ENCODE results near the gene RAB8A.
A peak's percentile ranks its signal among the peaks of the same experiment; 100 is the strongest.
"Not testable (repeated sequence)": the region's sequence is repeated elsewhere in the genome, so short reads cannot be mapped to it uniquely, and the experiment has no call there.

The RAB8A gene

GRCh38 chr19:16078759-16079707 is 32.7 kb upstream of the RAB8A start:
- peak; percentile 76 for DNase-seq

GRCh38 chr19:16084067-16084685 is 27.5 kb upstream of the RAB8A start:
- DNase-seq = no peak

- no peak for DNase-seq
Measured at GRCh38 chr19:16085115-16085514, 26.6 kb upstream of the RAB8A start.

GRCh38 chr19:16087404-16087803 is 24.3 kb upstream of the RAB8A start:
- not testable (repeated sequence) for DNase-seq

GRCh38 chr19:16087940-16088339 is 23.7 kb upstream of the RAB8A start:
- DNase-seq = no peak

- DNase-seq = no peak
Measured at GRCh38 chr19:16088351-16089009, 23.2 kb upstream of the RAB8A start.

GRCh38 chr19:16089010-16089846 is 22.5 kb upstream of the RAB8A start:
- DNase-seq = no peak

GRCh38 chr19:16091546-16092475 is 19.9 kb upstream of the RAB8A start:
- DNase-seq = no peak

GRCh38 chr19:16094360-16095070 is 17.2 kb upstream of the RAB8A start:
- DNase-seq = no peak

GRCh38 chr19:16095071-16095571 is 16.6 kb upstream of the RAB8A start:
- no peak for DNase-seq

GRCh38 chr19:16096280-16096855 is 15.3 kb upstream of the RAB8A start:
- DNase-seq = no peak

GRCh38 chr19:16098416-16098768 is 13.3 kb upstream of the RAB8A start:
- DNase-seq = no peak

- no peak for DNase-seq
Measured at GRCh38 chr19:16098821-16099220, 12.9 kb upstream of the RAB8A start.

GRCh38 chr19:16099314-16099965 is 12.2 kb upstream of the RAB8A start:
- DNase-seq = not testable (repeated sequence)

GRCh38 chr19:16100524-16100923 is 11.2 kb upstream of the RAB8A start:
- no peak for DNase-seq

GRCh38 chr19:16104722-16105121 is 7.0 kb upstream of the RAB8A start:
- DNase-seq = no peak

GRCh38 chr19:16106121-16106520 is 5.6 kb upstream of the RAB8A start:
- no peak for DNase-seq

GRCh38 chr19:16111909-16112752 is 442 bp downstream of the RAB8A start:
- DNase-seq = no peak

- DNase-seq = no peak
Measured at GRCh38 chr19:16112778-16113177, 1.1 kb downstream of the RAB8A start.

Data from NCI-H2029 (cell line).